C4-2B (cell line): ENCODE measurements around the gene TIGD3.

Experiments used
- CTCF ChIP-seq: fragments of 450-650 bp; conservative IDR thresholded peaks from 2 replicates; pipeline ENCODE4 v1.5.1; 2017; ENCODE audit warnings: mild to moderate bottlenecking
- ZFX ChIP-seq: fragments of 450-650 bp; IDR thresholded peaks from 2 replicates; pipeline ENCODE4 v1.6.1; 2017

- TF ChIP-seq CTCF (no peak), ZFX (no peak)
Observed at GRCh38 chr11:65401803-65402248, 47.3 kb downstream of the TIGD3 start.
